GM21619 (cell line): ENCODE results near the gene PRR35.

Experiments used
- ATAC-seq: cut with Tn5 transposase; IDR thresholded peaks from one replicate; pipeline ENCODE4 v1.9.1; 2021; ENCODE audit not compliant: unreplicated experiment

The PRR35 gene

GRCh38 chr16:561957-562938 lies 2.1 kb downstream of the PRR35 start:
- no peak for ATAC-seq

GRCh38 chr16:563072-563644 lies 3.0 kb downstream of the PRR35 start:
- no peak for ATAC-seq

GRCh38 chr16:564690-565418 lies 4.7 kb downstream of the PRR35 start:
- no peak for ATAC-seq

GRCh38 chr16:565419-566330 lies 5.5 kb downstream of the PRR35 start:
- no peak for ATAC-seq

GRCh38 chr16:566475-567372 lies 6.5 kb downstream of the PRR35 start, which contains the start of gene NHLRC4:
TSS of gene NHLRC4 (plus strand) at chr16:567005. CDS start at chr16:568048, 1,043 bp downstream.
- no peak for ATAC-seq

GRCh38 chr16:567373-568256 lies 7.4 kb downstream of the PRR35 start:
- ATAC-seq: no peak

GRCh38 chr16:568401-569258 lies 8.4 kb downstream of the PRR35 start:
- no peak for ATAC-seq

- no peak for ATAC-seq
These were observed 9.5 kb downstream of the PRR35 start, which contains the start of gene PIGQ for GRCh38 chr16:569445-570254. TSS of gene PIGQ (plus strand) at chr16:569968. CDS start at chr16:574075, 4,107 bp downstream.

GRCh38 chr16:572865-573650 lies 12.9 kb downstream of the PRR35 start:
- ATAC-seq: no peak

GRCh38 chr16:574021-574760 lies 14.0 kb downstream of the PRR35 start:
- no peak for ATAC-seq

- ATAC-seq: no peak
These were observed 15.4 kb downstream of the PRR35 start for GRCh38 chr16:575354-576196.

GRCh38 chr16:576197-576822 lies 16.1 kb downstream of the PRR35 start:
- no peak for ATAC-seq

- no peak for ATAC-seq
These were observed 16.6 kb downstream of the PRR35 start for GRCh38 chr16:576823-577201.

- no peak for ATAC-seq
These were observed 17.6 kb downstream of the PRR35 start for GRCh38 chr16:577796-578195.
